DND-41 (cell line): ENCODE results near the gene NDUFS6.

Experiments
- ATAC-seq: fragments of 200-7000 bp; cut with Tn5 transposase; 3 replicates; pipeline ENCODE4 v1.9.1; 2021; ENCODE audit warnings: low read depth; ENCODE audit not compliant: insufficient read depth
- DNase-seq: peaks from one replicate; pipeline ENCODE4 v3.0.0-alpha.2; 2020
- H2AFZ ChIP-seq: 2 replicates; pipeline ENCODE4 v1.6.0; 2012; ENCODE audit warnings: low read depth, low read length
- H3K27ac ChIP-seq: 2 replicates; pipeline ENCODE4 v1.5.1; 2012; ENCODE audit warnings: low read length, inconsistent platforms
- H3K27me3 ChIP-seq: fragments of 200-600 bp; sonication (generic); 2 replicates; pipeline ENCODE4 v1.6.0; 2012; ENCODE audit warnings: low read length, mild to moderate bottlenecking, inconsistent platforms; ENCODE audit not compliant: insufficient read depth, poor library complexity
- H3K36me3 ChIP-seq: 2 replicates; pipeline ENCODE4 v1.5.1; 2012; ENCODE audit warnings: low read length, inconsistent platforms; ENCODE audit not compliant: insufficient read depth
- H3K4me1 ChIP-seq: 2 replicates; pipeline ENCODE4 v1.5.1; 2012; ENCODE audit warnings: mild to moderate bottlenecking, low read length; ENCODE audit not compliant: insufficient read depth
- H3K4me2 ChIP-seq: 2 replicates; pipeline ENCODE4 v1.6.0; 2012; ENCODE audit warnings: mild to moderate bottlenecking, moderate library complexity, low read length, inconsistent platforms; ENCODE audit not compliant: insufficient read depth
- H3K4me3 ChIP-seq, 2 experiments: fragments of 200-600 bp in 1 of 2; shearing (Covaris generic) in 1 of 2; 2 replicates each; pipeline ENCODE4 v1.5.1; 2012 to 2016; ENCODE audit warnings: inconsistent platforms in 2 of 2, low read length in 2 of 2, mild to moderate bottlenecking in 2 of 2, low read depth in 1 of 2, moderate library complexity in 1 of 2
- H3K79me2 ChIP-seq: 2 replicates; pipeline ENCODE4 v1.6.0; 2012; ENCODE audit warnings: low read length, inconsistent platforms; ENCODE audit not compliant: insufficient read depth
- H3K9ac ChIP-seq: 2 replicates; pipeline ENCODE4 v1.6.0; 2012; ENCODE audit warnings: low read depth, mild to moderate bottlenecking, inconsistent platforms, low read length, moderate library complexity
- H3K9me3 ChIP-seq: 2 replicates; pipeline ENCODE4 v1.5.1; 2012; ENCODE audit warnings: low read length, moderate library complexity, mild to moderate bottlenecking, inconsistent platforms; ENCODE audit not compliant: insufficient read depth, severe bottlenecking
- H4K20me1 ChIP-seq: 2 replicates; pipeline ENCODE4 v1.6.0; 2012; ENCODE audit warnings: low read length; ENCODE audit not compliant: insufficient read depth
- EZH2 ChIP-seq: IDR thresholded peaks from 3 replicates; pipeline ENCODE4 v1.6.1; 2012; ENCODE audit warnings: borderline replicate concordance, low read depth, mild to moderate bottlenecking, moderate library complexity, low read length, inconsistent platforms; ENCODE audit not compliant: severe bottlenecking
- TF ChIP-seq, protein P1 (sequence below): IDR thresholded peaks from 2 replicates; pipeline ENCODE4 v1.5.1; 2012; ENCODE audit warnings: borderline replicate concordance, low read length, moderate library complexity, mild to moderate bottlenecking; ENCODE audit not compliant: poor library complexity, severe bottlenecking; ENCODE audit errors: extremely low read depth

Gene NDUFS6

DNA sequence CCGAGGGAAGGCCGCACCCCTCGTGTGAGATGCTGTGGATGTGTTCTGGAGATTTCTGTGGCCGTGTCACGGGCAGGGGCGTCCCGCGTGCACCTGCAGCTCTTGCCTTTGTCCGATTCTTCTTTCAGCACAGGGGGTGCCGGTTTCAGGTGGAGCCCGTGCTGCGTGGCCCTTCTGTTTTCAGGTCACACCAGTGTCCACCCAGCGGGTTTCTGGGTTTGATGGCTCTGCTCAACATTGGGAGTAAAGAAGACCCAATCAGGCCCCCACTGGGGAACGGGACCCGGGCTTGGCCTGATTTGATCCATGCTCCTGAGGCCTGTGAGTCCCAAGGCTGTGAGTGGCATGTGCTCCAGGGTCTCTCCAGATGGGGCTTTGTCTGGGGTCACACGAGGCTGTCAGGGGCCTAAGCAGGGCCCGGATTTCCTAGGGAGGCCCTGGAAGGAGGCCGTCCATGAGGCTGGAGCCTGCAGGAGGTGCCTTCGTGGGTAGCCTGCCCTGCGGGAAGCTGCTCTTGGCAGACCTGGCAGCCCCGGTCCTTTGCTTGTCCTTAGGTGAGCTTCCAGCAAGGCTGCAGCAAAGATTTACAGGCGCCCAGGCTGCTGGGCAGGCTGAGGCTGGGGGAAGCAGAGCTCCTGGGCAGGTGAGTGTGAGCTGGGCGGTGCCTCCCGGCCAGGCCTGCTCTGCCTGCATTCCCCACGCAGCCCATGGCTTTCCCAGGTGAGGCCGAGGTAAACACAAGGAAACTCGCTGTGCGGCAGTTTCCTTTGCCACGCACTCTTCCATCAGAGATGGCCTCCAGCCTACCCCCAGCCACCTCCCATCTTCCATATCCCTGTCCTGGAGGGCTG is 14.4 kb upstream of the NDUFS6 start:
- no peak for TF ChIP-seq EZH2
- TF ChIP-seq, protein P1, sequence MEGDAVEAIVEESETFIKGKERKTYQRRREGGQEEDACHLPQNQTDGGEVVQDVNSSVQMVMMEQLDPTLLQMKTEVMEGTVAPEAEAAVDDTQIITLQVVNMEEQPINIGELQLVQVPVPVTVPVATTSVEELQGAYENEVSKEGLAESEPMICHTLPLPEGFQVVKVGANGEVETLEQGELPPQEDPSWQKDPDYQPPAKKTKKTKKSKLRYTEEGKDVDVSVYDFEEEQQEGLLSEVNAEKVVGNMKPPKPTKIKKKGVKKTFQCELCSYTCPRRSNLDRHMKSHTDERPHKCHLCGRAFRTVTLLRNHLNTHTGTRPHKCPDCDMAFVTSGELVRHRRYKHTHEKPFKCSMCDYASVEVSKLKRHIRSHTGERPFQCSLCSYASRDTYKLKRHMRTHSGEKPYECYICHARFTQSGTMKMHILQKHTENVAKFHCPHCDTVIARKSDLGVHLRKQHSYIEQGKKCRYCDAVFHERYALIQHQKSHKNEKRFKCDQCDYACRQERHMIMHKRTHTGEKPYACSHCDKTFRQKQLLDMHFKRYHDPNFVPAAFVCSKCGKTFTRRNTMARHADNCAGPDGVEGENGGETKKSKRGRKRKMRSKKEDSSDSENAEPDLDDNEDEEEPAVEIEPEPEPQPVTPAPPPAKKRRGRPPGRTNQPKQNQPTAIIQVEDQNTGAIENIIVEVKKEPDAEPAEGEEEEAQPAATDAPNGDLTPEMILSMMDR: no peak
- ATAC-seq: no peak
- H3K36me3 ChIP-seq: no peaks in the 10 kb centered on the region

GRCh38 chr5:1787472-1788047 is 13.6 kb upstream of the NDUFS6 start:
- no peak overlapping the region for H3K27ac ChIP-seq
- H2AFZ ChIP-seq: no peak overlapping the region
- H4K20me1 ChIP-seq: no peaks in the 10 kb centered on the region
- H3K79me2 ChIP-seq: no peaks in the 10 kb centered on the region
- no peak for ATAC-seq
- no peak overlapping the region for H3K4me3 ChIP-seq
- H3K9me3 ChIP-seq: no peaks in the 10 kb centered on the region
- no peak for TF ChIP-seq EZH2
- TF ChIP-seq, protein P1: no peak
- H3K9ac ChIP-seq: no peak overlapping the region
- H3K27me3 ChIP-seq: no peaks in the 10 kb centered on the region
- peaks cover 6% of the 10 kb centered on the region for H3K4me1 ChIP-seq
- H3K36me3 ChIP-seq: no peaks in the 10 kb centered on the region
- DNase-seq: no peak
- H3K4me2 ChIP-seq: no peak overlapping the region

More for the DNA sequence above, 14.4 kb upstream of the NDUFS6 start:
- no peak overlapping the region for H3K4me2 ChIP-seq
- H3K9ac ChIP-seq: no peak overlapping the region
- no peaks in the 10 kb centered on the region for H3K9me3 ChIP-seq
- no peaks in the 10 kb centered on the region for H4K20me1 ChIP-seq
- no peak overlapping the region for H2AFZ ChIP-seq
- no peaks in the 10 kb centered on the region for H3K79me2 ChIP-seq
- H3K27me3 ChIP-seq: no peaks in the 10 kb centered on the region
- no peaks in the 10 kb centered on the region for H3K4me1 ChIP-seq
- no peak overlapping the region for H3K27ac ChIP-seq
- no peak for DNase-seq
- no peak overlapping the region for H3K4me3 ChIP-seq

DNA sequence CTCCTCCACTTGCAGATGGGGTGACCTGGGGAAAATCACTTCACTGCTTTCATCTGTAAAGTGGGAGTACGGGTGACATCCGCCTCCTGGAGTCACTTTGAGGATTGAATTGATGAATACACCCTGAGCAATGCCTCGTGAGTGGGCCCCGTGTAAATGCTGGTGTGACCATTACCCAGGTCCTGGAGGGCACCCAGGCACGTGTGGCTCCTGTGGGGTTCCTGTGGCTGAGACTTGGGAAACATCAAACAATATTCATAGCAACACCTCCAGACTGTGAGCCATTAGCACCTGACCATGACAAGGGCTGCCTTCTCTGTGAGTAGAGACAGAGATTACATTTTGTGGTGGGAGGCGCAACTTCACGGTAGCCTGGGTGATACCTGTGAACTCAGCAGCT is 13.0 kb upstream of the NDUFS6 start:
- Histone ChIP-seq H3K9ac (no peak overlapping the region), H3K9me3 (no peaks in the 10 kb centered on the region), H3K4me2 (no peak overlapping the region), H2AFZ (no peak overlapping the region), H3K79me2 (no peaks in the 10 kb centered on the region), H3K36me3 (no peaks in the 10 kb centered on the region), H4K20me1 (no peaks in the 10 kb centered on the region), H3K27me3 (no peaks in the 10 kb centered on the region), H3K4me3 (no peak overlapping the region), H3K4me1 (peaks cover 12% of the 10 kb centered on the region), H3K27ac (no peak overlapping the region)
- ATAC-seq: no peak
- DNase-seq: no peak
- TF ChIP-seq, protein P1: no peak
- TF ChIP-seq EZH2: no peak
